Fibroblast of lung (primary cell): ENCODE data around the gene TMEM14A. TPM values are rescaled to one million over a fixed set of nuclear protein-coding genes. Genes with fewer than 3 reads are reported as not detected.

Experiments used
- DNase-seq, 2 donors: peaks; one replicate each; pipeline versions ENCODE4 v3.0.0 to v3.0.0-alpha.2; 2010; ENCODE audit warnings: low read depth in 2 of 2
- H2AFZ ChIP-seq: 2 replicates; pipeline ENCODE4 v1.5.1; 2012; ENCODE audit warnings: low read length, control low read depth, inconsistent platforms
- H3K27ac ChIP-seq: 2 replicates; pipeline ENCODE4 v1.5.1; 2011; ENCODE audit warnings: low read length, control low read depth; ENCODE audit not compliant: insufficient read depth
- H3K27me3 ChIP-seq: 2 replicates; pipeline ENCODE4 v1.5.1; 2011; ENCODE audit warnings: mild to moderate bottlenecking, low read length; ENCODE audit not compliant: control insufficient read depth, insufficient read depth
- H3K36me3 ChIP-seq: 2 replicates; pipeline ENCODE4 v1.5.1; 2011; ENCODE audit warnings: low read length; ENCODE audit not compliant: control insufficient read depth, insufficient read depth
- H3K4me1 ChIP-seq: 2 replicates; pipeline ENCODE4 v1.5.1; 2011; ENCODE audit warnings: low read length; ENCODE audit not compliant: control insufficient read depth, insufficient read depth; ENCODE audit errors: extremely low read depth
- H3K4me2 ChIP-seq: 2 replicates; pipeline ENCODE4 v1.5.1; 2011; ENCODE audit warnings: low read length, control low read depth; ENCODE audit not compliant: insufficient read depth; ENCODE audit errors: extremely low read depth
- H3K4me3 ChIP-seq, 4 experiments: fragments of 200-600 bp in 1 of 4; sonication (generic) in 1 of 4; replicated peaks in 1 of 4; 2 replicates each; pipeline ENCODE4 v1.5.1; 2011 to 2016; ENCODE audit warnings: low read length in 4 of 4, low read depth in 3 of 4, mild to moderate bottlenecking in 3 of 4, control low read depth in 2 of 4, inconsistent platforms in 1 of 4, mixed read lengths in 1 of 4; ENCODE audit not compliant: insufficient read depth in 1 of 4; ENCODE audit errors: control extremely low read depth in 1 of 4
- H3K79me2 ChIP-seq: 2 replicates; pipeline ENCODE4 v1.5.1; 2012; ENCODE audit warnings: mild to moderate bottlenecking, low read length, inconsistent platforms; ENCODE audit not compliant: control insufficient read depth, insufficient read depth
- H3K9ac ChIP-seq: 2 replicates; pipeline ENCODE4 v1.5.1; 2011; ENCODE audit warnings: mild to moderate bottlenecking, low read length, control low read depth; ENCODE audit not compliant: insufficient read depth
- H3K9me3 ChIP-seq: 2 replicates; pipeline ENCODE4 v1.5.1; 2012; ENCODE audit warnings: low read depth, low read length; ENCODE audit not compliant: control insufficient read depth, insufficient read depth
- H4K20me1 ChIP-seq: 2 replicates; pipeline ENCODE4 v1.5.1; 2011; ENCODE audit warnings: low read length; ENCODE audit not compliant: control insufficient read depth, insufficient read depth; ENCODE audit errors: extremely low read depth
- EZH2 ChIP-seq: IDR thresholded peaks from 2 replicates; pipeline ENCODE4 v1.5.1; 2012; ENCODE audit warnings: low read length, control low read depth, mild to moderate bottlenecking; ENCODE audit errors: missing control alignments
- polyA plus RNA-seq, 2 donors: library from polyadenylated mRNA; depleted of rRNA in 1 of 2; stranded (reverse) in 1 of 2; unstranded in 1 of 2; fragments of >200 nt; gene quantifications; 2 replicates each; pipeline ENCODE4 v1.2.1, GENCODE V29; 2011 to 2012; ENCODE audit warnings: missing spikeins in 1 of 2
- total RNA-seq: library from RNA; depleted of rRNA; stranded (reverse); fragments of >200 nt; gene quantifications from 2 replicates; pipeline ENCODE4 v1.2.1, GENCODE V29; 2014
- TF ChIP-seq, protein P1 (sequence below), 2 donors: IDR thresholded peaks in 1 of 2; conservative IDR thresholded peaks in 1 of 2; 1 replicate in 1 of 2; 2 replicates in 1 of 2; pipeline ENCODE4 v1.5.1; 2011 to 2012; ENCODE audit warnings: low read length in 2 of 2, control low read depth in 1 of 2, inconsistent platforms in 1 of 2, low read depth in 1 of 2, mild to moderate bottlenecking in 1 of 2

TMEM14A gene
- total and polyA plus RNA-seq, 2 donors (not counting 1 experiment from before 2014, with no cell fraction given) = 38.3 to 49.0 TPM

DNA sequence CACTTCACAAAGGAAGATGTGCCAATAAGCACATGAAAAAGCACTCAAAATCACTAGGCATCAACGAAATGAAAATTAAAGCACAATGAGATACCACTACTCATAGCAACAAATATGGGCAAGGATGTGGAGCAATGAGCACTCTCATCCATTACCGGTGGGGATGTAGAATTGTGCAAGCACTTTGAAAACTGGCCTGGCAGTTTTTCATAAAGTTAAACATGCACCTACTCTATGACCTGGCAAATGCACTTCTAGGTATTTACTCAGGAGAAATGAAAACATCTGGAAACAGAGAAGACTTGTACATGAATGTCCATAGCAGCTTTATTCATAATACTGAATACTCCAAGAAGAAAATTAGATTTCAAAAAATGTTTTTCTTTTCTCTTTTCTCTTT is 34.1 kb upstream of the TMEM14A start:
- Histone ChIP-seq H3K79me2 (no peaks in the 10 kb centered on the region), H3K27ac (no peak overlapping the region), H4K20me1 (no peaks in the 10 kb centered on the region), H2AFZ (no peak overlapping the region), H3K4me1 (no peaks in the 10 kb centered on the region), H3K4me2 (no peak overlapping the region), H3K36me3 (no peaks in the 10 kb centered on the region), H3K9ac (no peak overlapping the region), H3K27me3 (no peaks in the 10 kb centered on the region), H3K9me3 (no peaks in the 10 kb centered on the region), H3K4me3 (no peak overlapping the region)
- TF ChIP-seq, protein P1, sequence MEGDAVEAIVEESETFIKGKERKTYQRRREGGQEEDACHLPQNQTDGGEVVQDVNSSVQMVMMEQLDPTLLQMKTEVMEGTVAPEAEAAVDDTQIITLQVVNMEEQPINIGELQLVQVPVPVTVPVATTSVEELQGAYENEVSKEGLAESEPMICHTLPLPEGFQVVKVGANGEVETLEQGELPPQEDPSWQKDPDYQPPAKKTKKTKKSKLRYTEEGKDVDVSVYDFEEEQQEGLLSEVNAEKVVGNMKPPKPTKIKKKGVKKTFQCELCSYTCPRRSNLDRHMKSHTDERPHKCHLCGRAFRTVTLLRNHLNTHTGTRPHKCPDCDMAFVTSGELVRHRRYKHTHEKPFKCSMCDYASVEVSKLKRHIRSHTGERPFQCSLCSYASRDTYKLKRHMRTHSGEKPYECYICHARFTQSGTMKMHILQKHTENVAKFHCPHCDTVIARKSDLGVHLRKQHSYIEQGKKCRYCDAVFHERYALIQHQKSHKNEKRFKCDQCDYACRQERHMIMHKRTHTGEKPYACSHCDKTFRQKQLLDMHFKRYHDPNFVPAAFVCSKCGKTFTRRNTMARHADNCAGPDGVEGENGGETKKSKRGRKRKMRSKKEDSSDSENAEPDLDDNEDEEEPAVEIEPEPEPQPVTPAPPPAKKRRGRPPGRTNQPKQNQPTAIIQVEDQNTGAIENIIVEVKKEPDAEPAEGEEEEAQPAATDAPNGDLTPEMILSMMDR (conservative IDR thresholded peaks at IDR 0.05 in 1 of 2, IDR thresholded peaks at IDR 0.05 in 1 of 2; ENCODE audit: low read depth in 1 of 2, low read length in 2 of 2) = no peak
- TF ChIP-seq EZH2 = no peak
- no peak for DNase-seq

DNA sequence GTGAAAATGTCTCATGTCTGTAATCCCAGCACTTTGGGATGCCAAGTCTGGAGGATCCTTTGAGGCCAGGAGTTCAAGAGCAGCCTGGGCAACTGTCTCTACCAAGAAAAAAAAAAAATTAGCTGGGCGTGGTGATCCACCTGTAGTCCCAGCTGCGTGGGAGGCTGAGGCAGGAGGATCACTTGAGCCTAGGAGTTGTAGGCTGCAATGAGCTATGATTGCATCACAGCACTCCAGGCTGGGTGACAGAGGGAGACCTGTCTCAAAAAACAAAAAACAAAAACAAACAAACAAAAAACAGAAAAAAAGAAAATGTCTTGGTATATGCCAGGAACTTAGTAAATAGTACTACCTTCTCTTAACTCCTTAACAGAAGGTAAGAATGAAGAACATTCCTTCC is 31.4 kb upstream of the TMEM14A start:
- Histone ChIP-seq H3K9ac (no peak overlapping the region), H3K27me3 (no peaks in the 10 kb centered on the region), H3K79me2 (no peaks in the 10 kb centered on the region), H3K4me2 (no peak overlapping the region), H2AFZ (no peak overlapping the region), H4K20me1 (no peaks in the 10 kb centered on the region), H3K4me1 (no peaks in the 10 kb centered on the region), H3K4me3 (no peak overlapping the region), H3K36me3 (no peaks in the 10 kb centered on the region), H3K27ac (no peak overlapping the region), H3K9me3 (no peaks in the 10 kb centered on the region)
- TF ChIP-seq, protein P1 (conservative IDR thresholded peaks at IDR 0.05 in 1 of 2, IDR thresholded peaks at IDR 0.05 in 1 of 2; ENCODE audit: low read depth in 1 of 2, low read length in 2 of 2) = no peak
- no peak for TF ChIP-seq EZH2
- no peak for DNase-seq

GRCh38 chr6:52640170-52640569 is 30.7 kb upstream of the TMEM14A start:
- no peak overlapping the region for H3K4me3 ChIP-seq
- H3K4me2 ChIP-seq = no peak overlapping the region
- no peaks in the 10 kb centered on the region for H3K9me3 ChIP-seq
- no peaks in the 10 kb centered on the region for H3K4me1 ChIP-seq
- DNase-seq = peak; percentile 64 to 70
- no peaks in the 10 kb centered on the region for H3K36me3 ChIP-seq
- H2AFZ ChIP-seq = peak overlapping the region; percentile 3
- no peaks in the 10 kb centered on the region for H3K79me2 ChIP-seq
- no peak for TF ChIP-seq EZH2
- TF ChIP-seq, protein P1 (conservative IDR thresholded peaks at IDR 0.05 in 1 of 2, IDR thresholded peaks at IDR 0.05 in 1 of 2; ENCODE audit: low read depth in 1 of 2, low read length in 2 of 2) = no peak
- H4K20me1 ChIP-seq = no peaks in the 10 kb centered on the region
- no peak overlapping the region for H3K27ac ChIP-seq
- no peak overlapping the region for H3K9ac ChIP-seq
- H3K27me3 ChIP-seq = no peaks in the 10 kb centered on the region
